Stimulated activated CD4-positive, alpha-beta T cell treated with anti-CD3 and anti-CD28 coated beads, Interleukin-2, amount 100 ng/mL, for 24 hours (primary cell): ENCODE measurements around the gene XPO5.

ENCODE experiments used
- DNase-seq, 2 donors: peaks; one replicate each; pipeline ENCODE4 v3.0.0-alpha.2; 2020

Gene XPO5

GRCh38 chr6:43494766-43495165 lies 81.1 kb downstream of the XPO5 start:
- no peak for DNase-seq

- no peak for DNase-seq
Observed at GRCh38 chr6:43494321-43494720, 81.5 kb downstream of the XPO5 start.

- no peak for DNase-seq
Observed at GRCh38 chr6:43493833-43494232, 82.0 kb downstream of the XPO5 start.

- DNase-seq = no peak
Observed at GRCh38 chr6:43493230-43493629, 82.6 kb downstream of the XPO5 start.

GRCh38 chr6:43492673-43493072 lies 83.2 kb downstream of the XPO5 start:
- no peak for DNase-seq

GRCh38 chr6:43491750-43492661 lies 83.8 kb downstream of the XPO5 start:
- no peak for DNase-seq

GRCh38 chr6:43490523-43490939 lies 85.3 kb downstream of the XPO5 start:
- DNase-seq = no peak

- no peak for DNase-seq
Observed at GRCh38 chr6:43489277-43490072, 86.4 kb downstream of the XPO5 start.

- DNase-seq = no peak
Observed at GRCh38 chr6:43488667-43489276, 87.1 kb downstream of the XPO5 start.

GRCh38 chr6:43481591-43482236 lies 94.1 kb downstream of the XPO5 start:
- DNase-seq = no peak

- no peak for DNase-seq
Observed at GRCh38 chr6:43481075-43481474, 94.8 kb downstream of the XPO5 start.

GRCh38 chr6:43478008-43478372 lies 97.8 kb downstream of the XPO5 start:
- peak; percentile 6 to 22 for DNase-seq

GRCh38 chr6:43477235-43478007 lies 98.4 kb downstream of the XPO5 start, which contains the start of gene TJAP1:
TSS of gene TJAP1 (plus strand) at chr6:43477570. CDS start at chr6:43499002, 21,432 bp downstream.
- peak; percentile 99 to 100 for DNase-seq

GRCh38 chr6:43476746-43477145 lies 99.1 kb downstream of the XPO5 start:
- no peak for DNase-seq

GRCh38 chr6:43475516-43475915 lies 100.3 kb downstream of the XPO5 start:
- no peak for DNase-seq

GRCh38 chr6:43472515-43472914 lies 103.3 kb downstream of the XPO5 start:
- DNase-seq = no peak
